Measurements from ENCODE around the gene ZBTB33.

Gene ZBTB33

DNA sequence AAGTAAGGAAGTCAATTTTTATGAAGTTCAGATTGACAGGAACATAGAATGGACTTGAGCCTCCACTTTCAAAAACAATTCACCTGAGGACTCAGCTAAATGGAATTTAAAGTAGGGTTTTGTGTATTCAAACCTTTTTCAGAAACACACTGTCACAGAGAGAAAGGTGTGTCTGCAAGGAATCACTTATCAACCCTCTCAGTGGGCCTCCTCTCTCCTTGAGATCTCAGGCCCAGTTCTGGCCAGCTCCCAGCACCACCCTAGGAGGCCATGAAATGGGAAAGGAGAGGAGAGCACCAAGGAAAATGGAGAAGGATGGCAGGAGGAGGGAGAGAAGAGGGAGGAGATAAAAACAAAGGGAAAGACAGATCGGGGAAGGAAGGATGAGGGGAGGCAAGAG is 32.1 kb downstream of the ZBTB33 start:
- TF ChIP-seq, protein P1, sequence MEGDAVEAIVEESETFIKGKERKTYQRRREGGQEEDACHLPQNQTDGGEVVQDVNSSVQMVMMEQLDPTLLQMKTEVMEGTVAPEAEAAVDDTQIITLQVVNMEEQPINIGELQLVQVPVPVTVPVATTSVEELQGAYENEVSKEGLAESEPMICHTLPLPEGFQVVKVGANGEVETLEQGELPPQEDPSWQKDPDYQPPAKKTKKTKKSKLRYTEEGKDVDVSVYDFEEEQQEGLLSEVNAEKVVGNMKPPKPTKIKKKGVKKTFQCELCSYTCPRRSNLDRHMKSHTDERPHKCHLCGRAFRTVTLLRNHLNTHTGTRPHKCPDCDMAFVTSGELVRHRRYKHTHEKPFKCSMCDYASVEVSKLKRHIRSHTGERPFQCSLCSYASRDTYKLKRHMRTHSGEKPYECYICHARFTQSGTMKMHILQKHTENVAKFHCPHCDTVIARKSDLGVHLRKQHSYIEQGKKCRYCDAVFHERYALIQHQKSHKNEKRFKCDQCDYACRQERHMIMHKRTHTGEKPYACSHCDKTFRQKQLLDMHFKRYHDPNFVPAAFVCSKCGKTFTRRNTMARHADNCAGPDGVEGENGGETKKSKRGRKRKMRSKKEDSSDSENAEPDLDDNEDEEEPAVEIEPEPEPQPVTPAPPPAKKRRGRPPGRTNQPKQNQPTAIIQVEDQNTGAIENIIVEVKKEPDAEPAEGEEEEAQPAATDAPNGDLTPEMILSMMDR (IDR thresholded peaks at IDR 0.05): no peak
- H3K27ac ChIP-seq: no peak overlapping the region
- H3K4me3 ChIP-seq: no peak overlapping the region
- intact Hi-C loops (cut with DNase I; ENCODE audit: low total_unique reads): no loop called here
- H3K27me3 ChIP-seq: no peaks in the 10 kb centered on the region
- no peaks in the 10 kb centered on the region for H3K4me1 ChIP-seq
- H3K9me3 ChIP-seq: no peaks in the 10 kb centered on the region
- no peak for DNase-seq
- H3K36me3 ChIP-seq: no peaks in the 10 kb centered on the region

DNA sequence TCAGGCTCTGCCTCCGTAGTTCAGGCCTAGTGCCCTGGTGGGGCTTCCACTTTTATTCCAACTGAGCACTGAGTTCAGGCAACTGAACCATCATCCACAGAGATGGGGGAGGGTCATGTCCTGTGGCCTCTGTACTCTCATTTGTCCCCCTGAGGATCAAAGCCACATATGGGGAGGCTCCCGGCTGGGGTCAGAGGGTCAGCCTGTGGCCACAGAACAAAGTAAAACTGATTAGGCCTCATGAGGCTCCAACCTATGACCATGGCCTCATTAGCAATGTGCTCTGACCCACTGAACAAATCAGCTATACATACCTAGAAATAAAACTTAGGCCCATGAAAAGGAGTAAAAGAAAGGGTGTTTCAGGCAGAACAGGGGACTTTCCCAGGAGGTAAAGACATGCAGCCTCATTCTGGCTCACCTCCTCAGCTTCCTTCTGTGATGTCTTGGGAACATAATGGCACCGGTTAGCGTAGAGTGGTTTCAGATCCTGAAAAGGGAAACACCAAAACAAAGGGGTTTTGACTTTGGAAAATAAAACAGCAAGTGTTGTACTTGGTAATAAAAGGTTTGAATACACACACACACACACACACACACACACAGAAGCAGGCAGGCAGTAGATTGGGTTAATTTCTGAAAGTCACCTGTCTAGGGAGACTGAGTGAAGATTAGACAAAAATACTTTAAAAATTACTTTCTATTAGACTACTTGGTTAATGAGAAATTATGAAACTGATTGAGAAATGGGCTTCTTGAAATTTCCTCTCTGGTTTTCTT is 36.3 kb downstream of the ZBTB33 start:
- TF ChIP-seq, protein P1 (IDR thresholded peaks at IDR 0.05): no peak
- intact Hi-C loops (cut with DNase I; ENCODE audit: low total_unique reads): no loop called here
- no peaks in the 10 kb centered on the region for H3K36me3 ChIP-seq
- no peaks in the 10 kb centered on the region for H3K4me1 ChIP-seq
- H3K27ac ChIP-seq: no peak overlapping the region
- no peak for DNase-seq
- no peaks in the 10 kb centered on the region for H3K9me3 ChIP-seq
- H3K4me3 ChIP-seq: no peak overlapping the region
- H3K27me3 ChIP-seq: no peaks in the 10 kb centered on the region

- DNase-seq: no peak
- H3K36me3 ChIP-seq: no peaks in the 10 kb centered on the region
Observed at GRCh38 chrX:120287513-120288112, 37.0 kb downstream of the ZBTB33 start.

GRCh38 chrX:120290107-120290506 is 39.5 kb downstream of the ZBTB33 start:
- H3K36me3 ChIP-seq: no peaks in the 10 kb centered on the region
- H3K27ac ChIP-seq: no peak overlapping the region
- TF ChIP-seq, protein P1 (IDR thresholded peaks at IDR 0.05): no peak
- no peaks in the 10 kb centered on the region for H3K4me1 ChIP-seq
- H3K9me3 ChIP-seq: no peaks in the 10 kb centered on the region
- H3K27me3 ChIP-seq: no peaks in the 10 kb centered on the region
- intact Hi-C loops (cut with DNase I; ENCODE audit: low total_unique reads): no loop called here
- no peak for DNase-seq
- no peak overlapping the region for H3K4me3 ChIP-seq

More at GRCh38 chrX:120287513-120288112, 37.0 kb downstream of the ZBTB33 start:
- intact Hi-C loops (cut with DNase I; ENCODE audit: low total_unique reads): no loop called here
- no peaks in the 10 kb centered on the region for H3K9me3 ChIP-seq
- H3K27ac ChIP-seq: no peak overlapping the region
- H3K4me1 ChIP-seq: no peaks in the 10 kb centered on the region
- H3K4me3 ChIP-seq: no peak overlapping the region
- no peaks in the 10 kb centered on the region for H3K27me3 ChIP-seq
- TF ChIP-seq, protein P1 (IDR thresholded peaks at IDR 0.05): no peak

DNA sequence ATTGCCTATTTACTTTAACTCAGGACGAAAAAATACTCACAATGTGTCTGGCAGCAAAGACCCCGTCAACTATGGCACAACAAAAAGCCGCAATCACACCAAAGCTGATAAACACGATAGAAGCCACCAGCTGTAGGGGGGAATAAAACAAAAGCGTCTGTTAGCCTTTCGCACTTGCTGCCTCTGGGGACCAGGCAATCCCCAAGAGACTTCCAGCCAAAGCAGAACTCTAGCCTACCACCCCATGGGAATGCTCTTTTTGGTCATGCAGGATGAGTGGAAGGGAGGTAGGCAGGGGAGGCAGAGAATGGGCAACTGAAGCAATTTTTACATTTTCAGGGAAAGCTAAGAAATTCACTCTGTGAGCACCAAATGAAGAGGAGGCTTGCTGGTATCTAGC is 40.6 kb downstream of the ZBTB33 start:
- no peak overlapping the region for H3K27ac ChIP-seq
- H3K9me3 ChIP-seq: no peaks in the 10 kb centered on the region
- TF ChIP-seq, protein P1 (IDR thresholded peaks at IDR 0.05): no peak
- H3K4me3 ChIP-seq: no peak overlapping the region
- H3K27me3 ChIP-seq: no peaks in the 10 kb centered on the region
- DNase-seq: no peak
- no peaks in the 10 kb centered on the region for H3K36me3 ChIP-seq
- intact Hi-C loops (cut with DNase I; ENCODE audit: low total_unique reads): no loop called here
- no peaks in the 10 kb centered on the region for H3K4me1 ChIP-seq

All from tibial artery (tissue), 4 donors.